ENCODE results near the gene MASTL. TPM values are rescaled to one million over a fixed set of nuclear protein-coding genes. Genes with fewer than 3 reads are reported as not detected.

The MASTL gene
- total RNA-seq, 1 experiment from 2014 or later: 40.2 TPM

- H3K27me3 Mint-ChIP-seq (ENCODE audit: insufficient read depth, unreplicated experiment): no peaks in the 10 kb centered on the region
- peaks cover 96% of the 10 kb centered on the region for H3K36me3 Mint-ChIP-seq (ENCODE audit: insufficient read depth, unreplicated experiment)
- Histone ChIP-seq H3K4me1 (peaks cover 6% of the 10 kb centered on the region; the same call in 1 of the 2 replicates), H3K4me3 (ENCODE audit: low read depth, low read length) (no peak overlapping the region), H3K9me3 (no peaks in the 10 kb centered on the region), H3K27me3 (replicated peaks; ENCODE audit: control insufficient read depth, insufficient read depth, low read length) (no peaks in the 10 kb centered on the region), H3K36me3 (ENCODE audit: control insufficient read depth, insufficient read depth, low read length) (no peaks in the 10 kb centered on the region; the same call in 1 of the 2 replicates)
- intact Hi-C loops (cut with micrococcal nuclease; ENCODE audit: unreplicated experiment): no loop called here
- CTCF ChIA-PET: no interaction called here
- no peak for DNase-seq
- H3K4me1 Mint-ChIP-seq (ENCODE audit: low read depth, unreplicated experiment): peaks cover 13% of the 10 kb centered on the region
- H3K9me3 Mint-ChIP-seq (ENCODE audit: unreplicated experiment): no peaks in the 10 kb centered on the region
- POLR2A ChIA-PET: no interaction called here
- no peak overlapping the region for H3K4me3 Mint-ChIP-seq (ENCODE audit: unreplicated experiment)
- no TSS peak for BruUV-seq (replicated peaks)
- no peak for TF ChIP-seq CTCF (IDR thresholded peaks at IDR 0.05; ENCODE audit: insufficient read depth in 1 of 2, low read depth in 1 of 2, low read length in 1 of 2, severe bottlenecking in 1 of 2, unreplicated experiment in 1 of 2)
- H3K27ac Mint-ChIP-seq (ENCODE audit: unreplicated experiment): no peak overlapping the region
These were observed 7.5 kb upstream of the MASTL start for GRCh38 chr10:27147701-27148100.

GRCh38 chr10:27150261-27150660 lies 4.9 kb upstream of the MASTL start:
- Histone ChIP-seq H3K4me3 (ENCODE audit: low read depth, low read length) (no peak overlapping the region), H3K27me3 (replicated peaks; ENCODE audit: control insufficient read depth, insufficient read depth, low read length) (no peaks in the 10 kb centered on the region), H3K36me3 (ENCODE audit: control insufficient read depth, insufficient read depth, low read length) (no peaks in the 10 kb centered on the region), H3K9me3 (no peaks in the 10 kb centered on the region), H3K4me1 (peaks cover 9% of the 10 kb centered on the region; the same call in 1 of the 2 replicates)
- Mint-ChIP-seq H3K27ac (ENCODE audit: unreplicated experiment) (no peak overlapping the region), H3K9me3 (ENCODE audit: unreplicated experiment) (no peaks in the 10 kb centered on the region), H3K4me3 (ENCODE audit: unreplicated experiment) (no peak overlapping the region), H3K4me1 (ENCODE audit: low read depth, unreplicated experiment) (peaks cover 18% of the 10 kb centered on the region), H3K36me3 (ENCODE audit: insufficient read depth, unreplicated experiment) (peaks cover 88% of the 10 kb centered on the region), H3K27me3 (ENCODE audit: insufficient read depth, unreplicated experiment) (no peaks in the 10 kb centered on the region)
- intact Hi-C loops (cut with micrococcal nuclease; ENCODE audit: unreplicated experiment): loop anchor here (5.0 kb wide), 1 partner anchor 253 kb away; no protein-coding TSS in a partner anchor
- TF ChIP-seq CTCF (IDR thresholded peaks at IDR 0.05; ENCODE audit: insufficient read depth in 1 of 2, low read depth in 1 of 2, low read length in 1 of 2, severe bottlenecking in 1 of 2, unreplicated experiment in 1 of 2): no peak
- POLR2A ChIA-PET: interaction anchor here (1.0 kb wide), 1 partner anchor 895 kb away, joined by 3 read pairs; no protein-coding TSS in a partner anchor
- CTCF ChIA-PET: no interaction called here
- BruUV-seq (replicated peaks): no TSS peak
- DNase-seq: no peak

GRCh38 chr10:27152687-27153086 lies 2.5 kb upstream of the MASTL start:
- no peak for DNase-seq
- Mint-ChIP-seq H3K4me1 (ENCODE audit: low read depth, unreplicated experiment) (peaks cover 27% of the 10 kb centered on the region), H3K27me3 (ENCODE audit: insufficient read depth, unreplicated experiment) (no peaks in the 10 kb centered on the region), H3K9me3 (ENCODE audit: unreplicated experiment) (no peaks in the 10 kb centered on the region), H3K4me3 (ENCODE audit: unreplicated experiment) (peak overlapping the region; percentile 99), H3K27ac (ENCODE audit: unreplicated experiment) (peak overlapping the region; percentile 100), H3K36me3 (ENCODE audit: insufficient read depth, unreplicated experiment) (peaks cover 82% of the 10 kb centered on the region)
- Histone ChIP-seq H3K4me1 (peaks cover 14% of the 10 kb centered on the region; the same call in 1 of the 2 replicates), H3K4me3 (ENCODE audit: low read depth, low read length) (peak overlapping the region; percentile 52), H3K27me3 (replicated peaks; ENCODE audit: control insufficient read depth, insufficient read depth, low read length) (no peaks in the 10 kb centered on the region), H3K36me3 (ENCODE audit: control insufficient read depth, insufficient read depth, low read length) (no peaks in the 10 kb centered on the region), H3K9me3 (no peaks in the 10 kb centered on the region)
- BruUV-seq (replicated peaks): no TSS peak
- ChIA-PET POLR2A (no interaction called here), CTCF (no interaction called here)
- no peak for TF ChIP-seq CTCF (IDR thresholded peaks at IDR 0.05; ENCODE audit: insufficient read depth in 1 of 2, low read depth in 1 of 2, low read length in 1 of 2, severe bottlenecking in 1 of 2, unreplicated experiment in 1 of 2)
- intact Hi-C loops (cut with micrococcal nuclease; ENCODE audit: unreplicated experiment): loop anchor here (5.0 kb wide), 1 partner anchor 255 kb away; no protein-coding TSS in a partner anchor

Measured in Caco-2 (cell line).